Gastrocnemius medialis (tissue), 4 donors: ENCODE data around the gene KLHL11. TPM values are rescaled to one million over a fixed set of nuclear protein-coding genes. Genes with fewer than 3 reads are reported as not detected.
A peak's percentile ranks its signal among the peaks of the same experiment; 100 is the strongest.

Source experiments
- ATAC-seq, 2 donors: fragments of 150-250 bp; one replicate each; pipeline ENCODE4 v1.9.1; 2016
- DNase-seq, 2 donors: peaks; one replicate each; pipeline ENCODE4 v3.0.0-alpha.2; 2019
- H3K27ac ChIP-seq, 4 donors: fragments of 200-600 bp; sonication (generic); 1 replicate in 1 of 4; 2 replicates in 3 of 4; pipeline ENCODE4 v1.5.1; 2016 to 2018; ENCODE audit warnings: mild to moderate bottlenecking in 2 of 4, moderate library complexity in 1 of 4
- H3K27me3 ChIP-seq, 3 donors: fragments of 200-600 bp; sonication (generic) in 2 of 3; 1 replicate in 1 of 3; 2 replicates in 2 of 3; pipeline versions ENCODE4 v1.5.1 to v1.6.0; 2016 to 2019; ENCODE audit warnings: mild to moderate bottlenecking in 1 of 3, moderate library complexity in 1 of 3
- H3K36me3 ChIP-seq, 2 donors: fragments of 200-600 bp; sonication (generic) in 1 of 2; one replicate each; pipeline ENCODE4 v1.5.1; 2017 to 2018
- H3K4me1 ChIP-seq, 2 donors: fragments of 200-600 bp; sonication (generic) in 1 of 2; one replicate each; pipeline ENCODE4 v1.5.1; 2016 to 2017; ENCODE audit warnings: mild to moderate bottlenecking in 2 of 2
- H3K4me3 ChIP-seq, 4 donors: fragments of 200-600 bp; sonication (generic) in 3 of 4; 1 replicate in 1 of 4; 2 replicates in 3 of 4; pipeline ENCODE4 v1.5.1; 2016 to 2019; ENCODE audit warnings: mild to moderate bottlenecking in 2 of 4
- H3K9me3 ChIP-seq, 3 donors: fragments of 200-600 bp; sonication (generic) in 2 of 3; 1 replicate in 1 of 3; 2 replicates in 2 of 3; pipeline ENCODE4 v1.5.1; 2016 to 2019
- POLR2A ChIP-seq, 2 donors: fragments of 450-650 bp; IDR thresholded peaks; one replicate each; pipeline ENCODE4 v1.6.1; 2017; ENCODE audit warnings: antibody characterized with exemption in 2 of 2, mild to moderate bottlenecking in 2 of 2, moderate library complexity in 2 of 2
- in situ Hi-C, 4 donors: fragments of 200-750 bp; cut with MboI; loops; one replicate each; pipeline versions ENCODE4 v1.15.0 to v1.8.0; 2017; ENCODE audit warnings: low sequenced_read_pairs in 4 of 4
- intact Hi-C: fragments of 100-400 bp; cut with DNase I; formaldehyde crosslinking; loops from one replicate; pipeline ENCODE4 v1.15.1; 2023; ENCODE audit warnings: low total_unique reads
- total RNA-seq, 4 donors: library from RNA; depleted of rRNA; stranded (reverse); fragments of >200 nt; gene quantifications; one replicate each; pipeline versions ENCODE4 v1.1.0 to v1.2.3, GENCODE V29; 2016
- TF ChIP-seq, protein P1 (sequence below), 5 experiments: fragments of 450-650 bp in 3 of 5; fragments of 200-600 bp in 2 of 5; sonication (generic) in 2 of 5; IDR thresholded peaks in 4 of 5; conservative IDR thresholded peaks in 1 of 5; 1 replicate in 4 of 5; 2 replicates in 1 of 5; pipeline ENCODE4 v1.5.1; 2016 to 2019; ENCODE audit warnings: antibody characterized with exemption in 5 of 5, mild to moderate bottlenecking in 3 of 5, moderate library complexity in 3 of 5

The KLHL11 gene
- total RNA-seq, 4 donors from 2014 or later = 2.2 to 4.7 (median 3.8) TPM

DNA sequence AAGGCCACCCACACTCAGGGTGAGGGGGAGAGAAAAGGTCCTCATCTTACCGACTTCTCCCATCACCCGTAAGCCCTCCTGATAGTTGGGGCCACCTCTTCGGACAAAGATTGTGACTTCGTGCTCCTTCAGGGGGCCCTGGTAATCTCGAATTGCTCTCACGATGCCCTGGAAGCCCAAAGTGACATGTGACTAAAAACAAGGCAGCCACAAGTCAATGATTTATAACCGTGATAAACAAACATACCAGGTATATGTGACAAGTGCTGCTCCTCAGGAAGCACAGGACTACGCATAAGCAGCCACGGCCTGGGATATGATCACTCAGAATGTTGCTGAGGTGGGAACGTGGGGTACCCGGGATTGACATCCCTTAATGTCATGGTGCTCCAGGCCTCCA lies 36.4 kb upstream of the KLHL11 start:
- TF ChIP-seq POLR2A (IDR thresholded peaks at IDR 0.05) = no peak
- TF ChIP-seq, protein P1, sequence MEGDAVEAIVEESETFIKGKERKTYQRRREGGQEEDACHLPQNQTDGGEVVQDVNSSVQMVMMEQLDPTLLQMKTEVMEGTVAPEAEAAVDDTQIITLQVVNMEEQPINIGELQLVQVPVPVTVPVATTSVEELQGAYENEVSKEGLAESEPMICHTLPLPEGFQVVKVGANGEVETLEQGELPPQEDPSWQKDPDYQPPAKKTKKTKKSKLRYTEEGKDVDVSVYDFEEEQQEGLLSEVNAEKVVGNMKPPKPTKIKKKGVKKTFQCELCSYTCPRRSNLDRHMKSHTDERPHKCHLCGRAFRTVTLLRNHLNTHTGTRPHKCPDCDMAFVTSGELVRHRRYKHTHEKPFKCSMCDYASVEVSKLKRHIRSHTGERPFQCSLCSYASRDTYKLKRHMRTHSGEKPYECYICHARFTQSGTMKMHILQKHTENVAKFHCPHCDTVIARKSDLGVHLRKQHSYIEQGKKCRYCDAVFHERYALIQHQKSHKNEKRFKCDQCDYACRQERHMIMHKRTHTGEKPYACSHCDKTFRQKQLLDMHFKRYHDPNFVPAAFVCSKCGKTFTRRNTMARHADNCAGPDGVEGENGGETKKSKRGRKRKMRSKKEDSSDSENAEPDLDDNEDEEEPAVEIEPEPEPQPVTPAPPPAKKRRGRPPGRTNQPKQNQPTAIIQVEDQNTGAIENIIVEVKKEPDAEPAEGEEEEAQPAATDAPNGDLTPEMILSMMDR (IDR thresholded peaks at IDR 0.05 in 4 of 5, conservative IDR thresholded peaks at IDR 0.05 in 1 of 5) = no peak
- DNase-seq (no peak), ATAC-seq (no peak)
- no peak overlapping the region for H3K4me3 ChIP-seq
- H3K27me3 ChIP-seq = no peaks in the 10 kb centered on the region
- H3K4me1 ChIP-seq = no peaks in the 10 kb centered on the region
- H3K27ac ChIP-seq = no peak overlapping the region
- in situ Hi-C loops (no loop called here), intact Hi-C loops (no loop called here)
- peaks cover 0 to 69% of the 10 kb centered on the region in 2 donors for H3K36me3 ChIP-seq
- H3K9me3 ChIP-seq = no peaks in the 10 kb centered on the region

DNA sequence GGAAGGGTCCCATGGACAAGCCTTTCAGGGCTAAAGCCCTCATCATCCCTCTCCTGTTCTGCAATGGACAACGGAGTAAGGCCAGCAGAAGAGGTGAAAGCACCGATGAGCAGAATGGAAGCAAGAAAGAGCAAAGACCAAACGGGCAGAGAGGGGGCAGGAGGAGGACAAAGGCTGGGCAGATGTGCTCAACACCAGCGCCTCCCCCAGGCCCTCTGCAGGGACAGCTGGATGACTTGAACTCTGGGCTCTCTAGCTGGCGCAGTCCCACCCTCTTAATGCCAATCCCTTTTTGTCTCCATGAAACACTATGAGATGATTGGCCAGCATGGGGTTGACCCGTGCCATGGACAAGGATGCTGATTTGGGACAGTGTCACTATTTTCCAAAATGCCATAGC lies 31.5 kb upstream of the KLHL11 start:
- Histone ChIP-seq H3K27ac (no peak overlapping the region), H3K4me1 (no peaks in the 10 kb centered on the region), H3K36me3 (peaks cover 0 to 56% of the 10 kb centered on the region in 2 donors), H3K27me3 (no peaks in the 10 kb centered on the region), H3K9me3 (no peaks in the 10 kb centered on the region), H3K4me3 (no peak overlapping the region)
- no peak for ATAC-seq
- no peak for DNase-seq
- TF ChIP-seq, protein P1 (IDR thresholded peaks at IDR 0.05 in 4 of 5, conservative IDR thresholded peaks at IDR 0.05 in 1 of 5) = no peak
- no peak for TF ChIP-seq POLR2A (IDR thresholded peaks at IDR 0.05)
- intact Hi-C loops = no loop called here
- in situ Hi-C loops = no loop called here

DNA sequence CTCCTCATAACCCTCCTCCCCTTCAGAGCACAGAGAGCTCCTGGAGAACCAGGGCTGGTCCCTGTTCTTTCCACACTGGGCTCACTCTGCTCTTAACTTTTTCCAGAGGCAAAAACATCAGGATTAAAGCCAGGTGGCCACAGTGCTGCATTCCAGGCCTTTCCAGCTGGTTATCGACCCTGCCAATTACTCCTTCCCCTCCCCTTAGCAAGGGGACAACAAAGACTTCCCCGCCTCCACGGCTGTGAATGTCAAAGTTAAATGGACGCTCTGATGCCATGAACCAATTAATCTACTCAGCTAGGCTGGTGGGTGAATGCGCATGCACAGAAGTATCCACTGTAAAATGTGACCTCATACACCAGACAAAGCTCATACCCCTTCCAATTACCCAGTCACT lies 30.4 kb upstream of the KLHL11 start:
- peak overlapping the region in 3 of 4 donors; percentile 4 to 41 (median 6) for H3K27ac ChIP-seq
- DNase-seq = peak in 1 of 2 donors; percentile 31
- peak; percentile 22 to 54 for ATAC-seq
- H3K4me1 ChIP-seq = no peaks in the 10 kb centered on the region
- H3K27me3 ChIP-seq = no peaks in the 10 kb centered on the region
- no peaks in the 10 kb centered on the region for H3K9me3 ChIP-seq
- TF ChIP-seq POLR2A (IDR thresholded peaks at IDR 0.05) = no peak
- TF ChIP-seq, protein P1 (IDR thresholded peaks at IDR 0.05 in 4 of 5, conservative IDR thresholded peaks at IDR 0.05 in 1 of 5) = no peak
- H3K4me3 ChIP-seq = no peak overlapping the region
- H3K36me3 ChIP-seq = peaks cover 0 to 60% of the 10 kb centered on the region in 2 donors
- intact Hi-C loops (no loop called here), in situ Hi-C loops (no loop called here)

DNA sequence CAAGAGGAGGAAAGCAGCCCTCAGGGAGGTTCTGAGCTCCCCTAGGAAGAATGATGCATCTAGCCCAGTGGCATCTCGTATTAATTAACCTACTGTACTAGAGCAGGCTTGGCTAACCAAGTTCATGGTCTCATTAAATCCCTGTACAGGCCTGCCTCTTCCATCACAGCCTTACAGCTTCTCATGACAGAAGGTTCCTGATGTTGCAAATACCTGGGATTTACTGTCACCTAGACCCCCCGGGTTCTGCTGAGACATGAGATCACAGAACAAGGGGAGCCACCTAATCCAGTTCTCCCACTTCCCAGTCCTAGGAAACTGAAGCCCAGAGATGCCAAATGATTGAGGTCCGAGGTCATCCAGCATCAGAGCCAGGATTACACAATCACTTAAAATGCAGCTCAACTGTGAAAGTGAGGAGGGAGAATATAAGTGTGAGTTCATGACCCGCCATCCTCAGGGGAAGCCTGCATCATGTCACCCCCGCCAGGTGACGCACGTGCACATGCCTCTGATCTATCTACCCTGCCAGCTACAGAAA lies 29.6 kb upstream of the KLHL11 start:
- Histone ChIP-seq H3K27me3 (no peaks in the 10 kb centered on the region), H3K27ac (peak overlapping the region in 3 of 4 donors; percentile 4 to 41 (median 6)), H3K4me3 (no peak overlapping the region), H3K4me1 (no peaks in the 10 kb centered on the region), H3K9me3 (no peaks in the 10 kb centered on the region), H3K36me3 (peaks cover 0 to 67% of the 10 kb centered on the region in 2 donors)
- peak in 1 of 2 donors; percentile 42 for DNase-seq
- in situ Hi-C loops = no loop called here
- TF ChIP-seq POLR2A (IDR thresholded peaks at IDR 0.05) = no peak
- TF ChIP-seq, protein P1 (IDR thresholded peaks at IDR 0.05 in 4 of 5, conservative IDR thresholded peaks at IDR 0.05 in 1 of 5) = no peak
- ATAC-seq = peak; percentile 52 to 57
- intact Hi-C loops = no loop called here

DNA sequence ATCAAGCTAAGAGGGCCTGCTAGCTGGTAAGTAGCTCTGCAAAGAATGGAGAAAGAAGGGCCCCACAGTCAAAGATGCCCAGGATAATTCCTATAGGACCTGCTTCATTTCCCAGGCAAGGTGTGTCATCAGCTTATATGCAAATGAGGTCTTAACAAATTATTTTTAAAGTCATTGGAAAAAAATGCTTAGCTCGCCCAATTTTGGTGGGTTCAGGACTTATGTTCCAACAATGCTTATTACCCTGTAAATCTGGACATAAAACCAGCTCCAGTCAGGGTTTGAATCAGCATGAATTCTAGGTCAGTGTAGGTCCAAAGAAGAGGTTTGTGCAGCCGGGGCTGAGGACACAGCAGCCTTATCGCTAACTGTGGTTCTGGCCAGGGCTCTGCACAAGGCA lies 28.2 kb upstream of the KLHL11 start:
- H3K9me3 ChIP-seq = no peaks in the 10 kb centered on the region
- DNase-seq = no peak
- no peak for ATAC-seq
- H3K36me3 ChIP-seq = peaks cover 0 to 68% of the 10 kb centered on the region in 2 donors
- in situ Hi-C loops (no loop called here), intact Hi-C loops (no loop called here)
- H3K4me3 ChIP-seq = no peak overlapping the region
- H3K27ac ChIP-seq = no peak overlapping the region
- H3K4me1 ChIP-seq = no peaks in the 10 kb centered on the region
- no peaks in the 10 kb centered on the region for H3K27me3 ChIP-seq
- TF ChIP-seq POLR2A (IDR thresholded peaks at IDR 0.05) = no peak
- TF ChIP-seq, protein P1 (IDR thresholded peaks at IDR 0.05 in 4 of 5, conservative IDR thresholded peaks at IDR 0.05 in 1 of 5) = no peak
